ENCODE results near the gene SLC38A6.

Gene SLC38A6

DNA sequence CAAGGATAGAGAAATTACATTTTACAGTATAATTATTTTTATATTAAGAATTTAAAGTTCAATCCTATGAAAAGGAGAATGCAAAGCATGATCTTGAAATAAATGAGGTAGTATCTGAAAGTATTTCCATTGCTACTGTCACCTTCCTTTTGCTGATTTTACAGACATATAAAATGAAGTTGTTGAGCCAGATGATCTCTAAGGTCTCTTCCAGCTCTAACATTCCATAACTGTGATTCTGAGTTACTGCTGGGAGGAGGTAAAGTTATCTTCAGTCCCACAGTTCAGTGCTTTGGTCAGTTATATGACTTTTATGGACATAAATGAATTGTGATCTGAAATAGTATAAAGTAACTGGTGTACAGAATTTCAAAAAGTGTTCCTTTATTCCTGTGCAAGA lies 52.8 kb downstream of the SLC38A6 start:
- no peak overlapping the region for H3K4me3 ChIP-seq (ENCODE audit: low read depth, low read length)
- TF ChIP-seq CTCF (IDR thresholded peaks at IDR 0.05; ENCODE audit: low read depth, low read length): no peak

GRCh38 chr14:61034416-61035120 lies 53.5 kb downstream of the SLC38A6 start:
- no peak for TF ChIP-seq CTCF (IDR thresholded peaks at IDR 0.05; ENCODE audit: low read depth, low read length)
- no peak overlapping the region for H3K4me3 ChIP-seq (ENCODE audit: low read depth, low read length)

DNA sequence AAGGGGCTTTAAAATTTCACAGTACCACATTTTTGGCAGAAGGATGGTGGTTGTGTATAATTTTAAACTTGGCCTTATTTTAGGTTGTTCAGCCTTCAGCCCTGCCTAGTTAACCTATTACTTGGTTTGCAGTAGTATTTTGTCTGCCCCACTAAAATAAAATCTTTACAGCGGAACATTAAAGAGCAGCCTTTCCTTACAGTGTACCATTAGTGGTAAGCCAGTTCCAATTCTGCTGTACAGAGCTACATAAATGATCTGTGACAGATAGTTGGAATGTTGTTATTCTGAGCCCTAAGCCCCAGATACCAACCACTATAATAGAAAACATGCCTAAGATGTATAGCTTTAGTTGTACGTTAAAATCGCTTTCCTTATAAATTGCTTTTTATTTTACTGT lies 56.2 kb downstream of the SLC38A6 start:
- no peak overlapping the region for H3K4me3 ChIP-seq (ENCODE audit: low read depth, low read length)
- no peak for TF ChIP-seq CTCF (IDR thresholded peaks at IDR 0.05; ENCODE audit: low read depth, low read length)

- no peak overlapping the region for H3K4me3 ChIP-seq (ENCODE audit: low read depth, low read length)
- no peak for TF ChIP-seq CTCF (IDR thresholded peaks at IDR 0.05; ENCODE audit: low read depth, low read length)
Observed at GRCh38 chr14:61041704-61042103, 60.7 kb downstream of the SLC38A6 start.

- no peak for TF ChIP-seq CTCF (IDR thresholded peaks at IDR 0.05; ENCODE audit: low read depth, low read length)
Observed at GRCh38 chr14:61042220-61042619, 61.2 kb downstream of the SLC38A6 start.

GRCh38 chr14:61043506-61043905 lies 62.5 kb downstream of the SLC38A6 start:
- TF ChIP-seq CTCF (IDR thresholded peaks at IDR 0.05; ENCODE audit: low read depth, low read length): no peak

More at GRCh38 chr14:61042220-61042619, 61.2 kb downstream of the SLC38A6 start:
- H3K4me3 ChIP-seq (ENCODE audit: low read depth, low read length): no peak overlapping the region

DNA sequence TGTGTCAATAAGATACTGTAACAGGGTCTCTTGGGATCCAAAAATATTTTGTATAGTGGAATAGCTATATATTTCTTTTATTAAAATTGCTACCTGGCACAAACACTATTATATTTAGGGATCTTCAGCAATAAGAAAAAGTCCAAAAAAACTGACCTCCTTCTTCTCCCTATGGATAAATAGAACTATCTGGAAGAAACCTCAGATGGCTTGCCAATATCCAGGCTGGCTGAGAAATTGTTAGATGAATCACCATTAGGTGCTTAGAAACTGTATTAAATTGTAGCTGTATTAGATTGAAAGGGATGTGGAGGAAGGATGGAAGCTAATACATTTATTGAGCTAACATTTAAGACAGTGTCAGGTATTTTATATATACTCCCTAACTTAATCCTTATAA lies 66.0 kb downstream of the SLC38A6 start:
- H3K4me3 ChIP-seq (ENCODE audit: low read depth, low read length): no peak overlapping the region
- no peak for TF ChIP-seq CTCF (IDR thresholded peaks at IDR 0.05; ENCODE audit: low read depth, low read length)

More at GRCh38 chr14:61043506-61043905, 62.5 kb downstream of the SLC38A6 start:
- H3K4me3 ChIP-seq (ENCODE audit: low read depth, low read length): no peak overlapping the region
